ENCODE results near the gene HTT.
A peak's percentile ranks its signal among the peaks of the same experiment; 100 is the strongest.
"Not testable (repeated sequence)": the region's sequence is repeated elsewhere in the genome, so short reads cannot be mapped to it uniquely, and the experiment has no call there.

Gene HTT

DNA sequence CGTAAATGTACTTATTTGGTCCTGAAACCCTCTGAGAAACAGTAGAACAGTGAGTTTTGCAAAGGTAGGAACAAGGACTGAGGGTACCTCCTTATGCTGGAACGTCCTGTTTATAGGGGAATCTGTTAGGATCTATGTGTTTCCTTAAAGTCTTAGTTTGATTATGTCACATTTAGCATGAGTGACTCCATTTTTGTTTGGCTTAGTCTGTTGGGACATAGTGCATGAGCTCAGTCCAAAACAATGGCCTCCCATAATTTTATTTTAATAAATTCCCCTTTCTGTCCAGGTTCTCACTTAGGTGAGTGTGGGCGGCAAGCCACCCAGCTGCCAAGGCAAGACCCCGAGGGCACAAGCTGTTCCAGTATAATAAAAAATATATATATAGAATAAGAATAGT, 27.9 kb upstream of the HTT start:
- DNase-seq, result no peak

DNA sequence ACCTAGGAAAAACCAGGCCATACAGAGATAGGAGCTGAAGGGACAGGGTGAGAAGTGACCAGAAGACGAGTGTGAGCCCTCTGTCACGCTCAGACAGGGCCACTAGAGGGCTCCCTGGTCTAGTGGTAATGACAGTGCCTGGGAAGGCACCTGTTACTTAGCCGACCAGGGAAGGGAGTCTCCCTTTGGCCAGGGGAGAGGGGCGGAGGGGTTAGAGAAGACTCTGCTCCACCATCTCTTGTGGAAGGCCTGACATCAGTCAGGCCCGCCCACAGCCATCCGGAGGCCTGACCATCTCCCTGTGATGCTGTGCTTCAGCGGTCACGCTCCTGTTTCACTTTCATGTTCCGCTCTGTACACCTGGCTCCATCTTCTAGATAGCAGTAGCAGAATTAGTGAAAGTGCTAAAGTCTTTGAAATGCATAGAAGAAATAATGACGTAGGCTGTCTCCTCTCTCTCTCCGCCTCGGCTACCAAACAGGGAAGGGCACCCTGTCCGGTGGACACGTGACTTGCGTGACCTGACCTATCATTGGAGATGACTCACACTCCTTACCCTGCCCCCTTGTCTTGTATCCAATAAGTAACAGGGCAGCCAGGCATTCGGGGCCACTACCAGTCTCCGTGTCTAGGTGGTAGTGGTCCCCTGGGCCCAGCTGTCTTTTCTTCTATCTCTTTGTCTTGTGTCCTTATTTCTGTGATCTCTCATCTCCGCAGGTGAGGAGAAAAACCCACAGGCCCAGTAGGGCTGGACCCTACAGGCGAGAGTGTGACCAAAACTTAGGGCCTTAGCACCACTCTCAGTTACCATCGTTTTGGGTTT, 26.8 kb upstream of the HTT start:
- DNase-seq, result peak; percentile 23

DNA sequence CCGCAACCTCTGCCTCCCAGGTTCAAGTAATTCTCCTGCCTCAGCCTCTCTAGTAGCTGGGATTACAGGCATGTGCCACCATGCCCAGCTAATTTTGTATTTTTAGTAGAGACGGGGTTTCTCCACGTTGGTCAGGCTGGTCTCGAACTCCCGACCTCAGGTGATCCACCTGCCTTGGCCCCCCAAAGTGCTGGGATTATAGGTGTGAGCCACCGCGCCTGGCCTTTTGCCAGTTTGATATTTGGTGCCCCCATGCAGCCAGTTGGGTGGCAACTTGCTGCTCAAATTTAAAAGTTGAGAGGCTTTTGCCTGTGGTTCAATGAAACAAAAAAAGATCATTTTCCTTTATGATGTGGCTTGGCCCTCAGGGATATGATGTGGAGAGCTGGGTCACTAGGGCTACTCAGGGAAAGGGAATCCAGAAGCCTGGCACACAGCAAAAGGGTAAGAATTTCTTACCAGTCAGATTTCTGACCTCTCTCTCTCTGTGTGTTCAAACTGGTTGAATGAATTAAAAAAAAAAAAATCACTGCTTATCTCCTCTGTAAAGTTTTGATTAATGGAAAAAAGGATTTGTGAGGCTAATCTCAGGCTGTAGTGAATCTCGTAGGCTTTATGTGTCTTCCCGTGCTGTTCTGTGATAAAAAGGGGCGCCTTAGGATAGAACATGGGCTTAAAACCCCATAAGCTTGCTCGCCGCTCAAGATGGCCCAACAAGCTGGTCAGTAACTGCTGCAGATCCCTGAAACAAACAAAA, 23.2 kb upstream of the HTT start:
- not testable (repeated sequence) for DNase-seq

DNA sequence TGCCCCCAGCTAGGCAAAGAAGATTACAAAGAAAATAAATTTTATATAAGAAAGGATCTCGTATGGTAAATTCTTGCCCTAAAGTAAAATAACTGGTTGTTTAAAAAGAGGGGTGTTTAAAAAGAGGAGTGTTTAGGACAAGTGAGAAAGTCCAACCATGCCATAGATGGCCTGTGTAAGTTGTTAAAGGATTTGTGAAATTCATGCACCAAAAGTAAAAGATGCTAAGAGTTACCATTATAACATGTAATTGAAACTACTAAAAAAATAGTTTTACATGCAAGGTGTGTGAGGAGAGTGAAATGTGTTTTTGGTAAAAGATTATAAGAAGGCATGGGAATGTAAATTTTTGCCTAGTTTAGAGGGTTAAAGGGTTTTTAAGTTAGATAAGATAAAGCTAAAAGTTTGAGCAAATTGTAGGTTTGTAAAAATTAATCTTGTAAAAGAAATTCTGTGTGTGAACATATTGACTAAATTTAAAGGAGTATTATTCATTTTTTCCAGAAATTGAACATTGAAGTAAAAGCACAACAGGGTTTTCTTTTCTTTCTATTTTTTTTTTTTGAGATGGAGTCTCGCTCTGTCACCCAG, 20.2 kb upstream of the HTT start:
- DNase-seq, result no peak

DNA sequence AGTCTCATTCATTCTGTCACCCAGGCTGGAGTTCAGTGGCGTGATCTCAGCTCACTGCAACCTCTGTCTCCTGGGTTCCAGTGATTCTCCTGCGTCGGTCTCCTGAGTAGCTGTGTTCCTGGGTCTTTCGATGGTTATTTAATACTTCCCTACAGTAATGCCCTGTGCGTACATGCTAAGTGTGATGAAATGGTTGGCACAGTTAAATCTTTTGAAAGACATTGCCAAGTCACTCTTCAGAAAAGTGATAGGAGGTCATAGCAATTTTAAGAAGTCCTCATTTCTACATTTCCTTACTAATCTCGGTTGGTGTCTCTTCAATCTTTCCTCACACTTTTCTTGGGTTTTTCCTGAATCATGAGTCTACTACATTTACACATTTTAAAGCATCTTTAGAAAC, 14.5 kb upstream of the HTT start:
- DNase-seq, result no peak

DNA sequence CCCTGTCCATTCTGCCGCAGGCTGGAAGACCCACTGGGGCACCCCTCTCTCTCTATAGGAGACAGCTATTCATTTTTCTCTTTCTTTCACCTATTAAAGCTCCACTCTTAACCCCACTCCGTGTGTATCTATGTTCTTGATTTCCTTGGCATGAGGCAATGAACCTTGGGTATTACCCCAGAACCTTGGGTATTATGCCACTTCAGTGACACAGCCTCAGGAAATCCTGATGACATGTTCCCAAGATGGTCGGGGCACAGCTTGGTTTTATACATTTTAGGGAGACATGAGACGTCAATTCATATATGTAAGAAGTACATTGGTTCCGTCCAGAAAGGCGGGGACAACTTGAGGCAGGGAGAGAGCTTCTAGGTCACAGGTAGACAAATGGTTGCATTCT, 13.5 kb upstream of the HTT start:
- no peak for DNase-seq

DNA sequence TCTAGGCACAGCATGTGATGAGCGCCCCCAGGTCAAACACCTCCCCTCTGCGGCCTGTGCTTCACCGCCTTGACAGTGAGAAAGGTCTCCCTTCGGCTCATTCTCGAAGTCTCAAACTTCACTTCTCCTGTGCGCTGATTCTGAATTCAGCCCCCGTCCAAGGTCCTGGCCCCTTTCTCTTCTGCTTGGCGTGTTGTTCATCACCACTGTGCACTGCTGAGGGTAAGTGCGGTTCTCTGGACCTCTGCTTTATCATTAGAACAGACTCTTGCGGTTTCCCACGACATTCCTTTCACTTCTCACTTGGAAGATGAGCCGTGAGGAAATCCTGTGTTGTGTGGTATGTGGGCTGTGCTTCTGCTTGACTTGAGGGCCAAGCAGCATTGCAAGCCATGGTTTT, 12.0 kb upstream of the HTT start:
- DNase-seq, result no peak

DNA sequence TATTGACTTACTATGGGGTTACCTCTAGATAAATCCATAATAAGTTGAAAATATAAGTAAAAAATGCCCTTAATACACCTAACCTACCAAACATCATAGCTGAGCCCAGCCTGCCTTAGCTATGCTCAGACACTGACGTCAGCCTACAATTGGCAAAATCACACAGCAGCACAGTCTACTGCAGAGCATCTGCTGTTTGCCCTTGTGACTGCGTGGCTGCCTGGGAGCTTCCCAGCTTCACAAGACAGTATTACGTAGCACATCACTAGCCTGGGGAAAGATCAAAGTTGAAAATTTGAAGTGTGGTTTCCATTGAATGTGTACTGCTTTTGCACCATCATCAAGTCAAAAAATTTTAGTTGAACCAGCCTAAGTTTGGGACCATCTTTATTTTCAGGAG, 8.9 kb upstream of the HTT start:
- DNase-seq, result no peak

DNA sequence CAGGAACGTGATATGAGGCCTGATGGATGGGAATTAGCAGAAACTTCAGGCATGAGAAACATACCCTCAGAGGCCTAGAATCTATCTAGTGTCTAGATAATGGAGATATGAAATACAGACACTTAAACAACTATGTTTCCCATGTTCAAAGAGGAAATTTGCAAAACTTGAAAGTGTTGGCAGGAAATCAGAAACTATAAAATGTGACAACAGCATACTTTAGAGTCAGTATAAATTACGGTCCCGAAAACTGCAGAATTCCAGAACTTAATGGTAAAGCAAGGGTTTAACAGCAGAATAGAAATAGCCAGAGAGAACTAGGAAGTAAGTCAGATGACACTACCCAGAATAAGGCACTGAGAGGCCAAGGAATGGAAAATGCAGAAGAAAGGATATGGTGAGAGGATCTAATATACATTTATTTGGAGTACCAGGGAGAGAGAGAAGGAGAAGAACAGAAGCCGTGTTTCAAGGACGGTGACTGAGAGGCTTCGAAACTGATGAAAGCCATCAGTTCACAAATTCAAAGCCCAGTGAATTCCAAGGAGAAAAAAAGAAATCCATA, 7.6 kb upstream of the HTT start:
- DNase-seq, result no peak

DNA sequence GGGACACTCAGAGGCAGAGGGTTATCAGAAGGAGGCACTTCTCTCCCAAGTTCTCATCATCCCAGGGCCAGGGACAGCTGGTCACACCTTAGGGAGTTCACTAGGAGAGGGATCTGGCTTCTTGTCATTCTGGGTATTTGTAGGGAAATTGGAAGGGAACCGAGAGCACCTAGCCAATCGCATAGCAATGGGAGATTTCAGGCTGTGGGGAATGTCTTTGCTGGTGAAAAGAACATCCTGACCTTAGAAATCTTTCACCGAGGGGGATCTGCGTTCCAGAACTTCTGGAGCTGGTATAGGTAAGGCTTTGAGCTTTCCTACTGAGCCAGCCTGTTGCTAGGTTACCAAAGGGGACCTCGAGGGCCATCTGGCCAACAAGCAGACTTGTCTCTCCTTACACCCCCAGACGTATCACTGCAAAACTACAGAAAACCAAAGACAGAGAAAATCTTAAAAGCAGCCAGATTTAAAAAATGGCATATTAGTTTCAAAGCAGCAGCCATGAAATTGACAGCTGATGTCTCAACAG, 6.9 kb upstream of the HTT start:
- no peak for DNase-seq

DNA sequence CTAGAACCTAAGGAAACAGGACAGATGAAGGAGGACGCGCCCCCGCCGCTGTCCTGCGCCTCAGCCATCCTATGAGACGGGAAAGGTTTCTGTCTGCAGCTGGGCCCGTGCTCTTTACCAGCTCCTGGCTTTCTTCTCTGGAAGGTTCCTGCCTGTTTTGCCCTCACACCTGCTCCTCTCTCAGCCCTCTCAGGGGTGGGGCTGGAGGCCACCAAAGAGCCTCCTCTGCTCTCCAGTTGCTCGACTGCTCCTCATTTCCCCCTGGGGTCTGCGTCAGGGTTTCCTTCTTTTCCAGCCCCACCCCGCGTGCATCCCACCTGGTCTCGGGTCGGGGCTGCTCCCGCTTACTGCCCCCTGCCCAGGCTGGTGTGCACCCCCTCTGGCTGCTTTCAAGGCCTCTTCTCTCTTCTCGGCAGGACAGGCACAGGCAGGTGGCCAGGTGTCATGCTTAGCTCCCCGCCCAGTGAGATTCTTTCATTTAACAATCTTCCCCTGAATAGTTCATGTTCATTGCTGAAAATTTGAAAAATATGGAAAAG, 4.8 kb upstream of the HTT start:
- DNase-seq, result no peak

DNA sequence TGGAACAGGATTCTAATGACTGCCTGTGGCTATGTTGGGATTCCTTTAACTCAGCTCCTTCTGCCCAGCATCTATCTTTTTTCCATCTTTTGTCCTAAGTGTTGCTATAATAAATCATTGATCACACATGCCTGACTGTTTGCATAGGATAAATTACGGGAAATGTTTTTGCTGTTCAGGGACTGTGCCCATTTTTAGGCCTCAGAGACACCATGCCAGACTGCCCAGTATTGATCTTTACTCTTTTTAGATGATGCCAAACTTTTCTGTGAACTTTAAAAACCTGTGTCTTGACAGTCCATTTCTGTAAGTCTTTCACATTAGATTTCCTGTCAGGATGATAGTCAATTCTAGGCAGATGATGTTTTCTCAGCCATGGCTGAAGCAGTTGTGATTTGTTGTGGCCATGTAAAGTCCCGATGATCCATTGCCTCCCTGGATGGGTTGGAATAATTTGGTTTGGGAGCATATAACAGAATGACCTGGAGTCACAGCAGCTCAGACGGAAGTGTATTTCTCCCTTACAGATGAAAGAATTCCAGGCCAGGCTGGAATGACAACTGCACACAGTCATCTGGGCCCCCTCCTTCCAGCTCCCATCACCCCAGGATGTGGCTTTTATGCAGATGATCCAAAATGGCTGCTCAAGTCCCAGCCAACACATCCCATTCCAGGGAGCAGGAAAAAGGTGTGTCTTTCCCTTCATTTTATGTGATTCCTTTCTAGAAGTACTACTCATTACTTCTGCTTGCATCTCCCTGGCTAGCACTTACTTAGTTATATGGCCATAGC, 3.6 kb upstream of the HTT start:
- no peak for DNase-seq

DNA sequence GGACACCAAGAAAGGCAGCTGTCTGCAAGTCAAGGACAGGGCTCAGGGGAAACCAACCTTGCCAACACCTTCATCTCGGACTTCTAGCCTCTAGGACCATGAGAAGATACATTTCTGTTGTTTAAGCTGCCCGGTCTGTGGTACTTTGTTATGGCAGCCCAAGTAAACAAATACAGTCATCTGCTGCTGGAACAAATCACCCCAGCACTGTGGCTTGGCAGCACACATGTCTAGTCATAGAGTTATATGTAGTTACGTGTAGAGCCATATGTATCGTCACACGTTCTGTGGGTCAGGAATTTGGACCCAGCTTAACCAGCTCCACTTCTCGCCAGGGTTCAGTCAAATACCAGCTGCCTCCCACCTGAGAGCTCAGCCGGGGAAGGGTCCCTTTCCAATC, 2.7 kb upstream of the HTT start:
- DNase-seq, result no peak

DNA sequence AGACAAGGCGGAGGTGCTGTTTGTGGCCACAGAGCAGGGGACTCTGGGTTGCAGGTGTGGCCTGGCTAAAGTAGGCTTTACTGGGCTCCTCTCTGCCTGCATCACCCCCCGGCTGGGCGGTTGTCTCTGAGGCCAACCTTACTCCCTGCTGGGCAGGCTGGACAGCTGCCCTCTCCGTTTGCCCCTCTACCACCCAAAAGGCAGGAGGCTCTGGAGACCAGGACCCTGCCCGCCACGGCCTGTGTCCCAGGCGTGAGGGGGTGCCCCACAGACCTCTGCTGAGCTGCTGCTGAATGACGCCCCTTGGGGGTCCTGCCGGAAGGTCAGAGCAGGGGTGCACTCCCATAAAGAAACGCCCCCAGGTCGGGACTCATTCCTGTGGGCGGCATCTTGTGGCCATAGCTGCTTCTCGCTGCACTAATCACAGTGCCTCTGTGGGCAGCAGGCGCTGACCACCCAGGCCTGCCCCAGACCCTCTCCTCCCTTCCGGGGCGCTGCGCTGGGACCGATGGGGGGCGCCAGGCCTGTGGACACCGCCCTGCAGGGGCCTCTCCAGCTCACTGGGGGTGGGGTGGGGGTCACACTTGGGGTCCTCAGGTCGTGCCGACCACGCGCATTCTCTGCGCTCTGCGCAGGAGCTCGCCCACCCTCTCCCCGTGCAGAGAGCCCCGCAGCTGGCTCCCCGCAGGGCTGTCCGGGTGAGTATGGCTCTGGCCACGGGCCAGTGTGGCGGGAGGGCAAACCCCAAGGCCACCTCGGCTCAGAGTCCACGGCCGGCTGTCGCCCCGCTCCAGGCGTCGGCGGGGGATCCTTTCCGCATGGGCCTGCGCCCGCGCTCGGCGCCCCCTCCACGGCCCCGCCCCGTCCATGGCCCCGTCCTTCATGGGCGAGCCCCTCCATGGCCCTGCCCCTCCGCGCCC, 1.1 kb upstream of the HTT start:
- DNase-seq, result no peak

DNA sequence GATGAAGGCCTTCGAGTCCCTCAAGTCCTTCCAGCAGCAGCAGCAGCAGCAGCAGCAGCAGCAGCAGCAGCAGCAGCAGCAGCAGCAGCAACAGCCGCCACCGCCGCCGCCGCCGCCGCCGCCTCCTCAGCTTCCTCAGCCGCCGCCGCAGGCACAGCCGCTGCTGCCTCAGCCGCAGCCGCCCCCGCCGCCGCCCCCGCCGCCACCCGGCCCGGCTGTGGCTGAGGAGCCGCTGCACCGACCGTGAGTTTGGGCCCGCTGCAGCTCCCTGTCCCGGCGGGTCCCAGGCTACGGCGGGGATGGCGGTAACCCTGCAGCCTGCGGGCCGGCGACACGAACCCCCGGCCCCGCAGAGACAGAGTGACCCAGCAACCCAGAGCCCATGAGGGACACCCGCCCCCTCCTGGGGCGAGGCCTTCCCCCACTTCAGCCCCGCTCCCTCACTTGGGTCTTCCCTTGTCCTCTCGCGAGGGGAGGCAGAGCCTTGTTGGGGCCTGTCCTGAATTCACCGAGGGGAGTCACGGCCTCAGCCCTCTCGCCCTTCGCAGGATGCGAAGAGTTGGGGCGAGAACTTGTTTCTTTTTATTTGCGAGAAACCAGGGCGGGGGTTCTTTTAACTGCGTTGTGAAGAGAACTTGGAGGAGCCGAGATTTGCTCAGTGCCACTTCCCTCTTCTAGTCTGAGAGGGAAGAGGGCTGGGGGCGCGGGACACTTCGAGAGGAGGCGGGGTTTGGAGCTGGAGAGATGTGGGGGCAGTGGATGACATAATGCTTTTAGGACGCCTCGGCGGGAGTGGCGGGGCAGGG, 568 bp downstream of the HTT start:
- peak; percentile 30 for DNase-seq

DNA sequence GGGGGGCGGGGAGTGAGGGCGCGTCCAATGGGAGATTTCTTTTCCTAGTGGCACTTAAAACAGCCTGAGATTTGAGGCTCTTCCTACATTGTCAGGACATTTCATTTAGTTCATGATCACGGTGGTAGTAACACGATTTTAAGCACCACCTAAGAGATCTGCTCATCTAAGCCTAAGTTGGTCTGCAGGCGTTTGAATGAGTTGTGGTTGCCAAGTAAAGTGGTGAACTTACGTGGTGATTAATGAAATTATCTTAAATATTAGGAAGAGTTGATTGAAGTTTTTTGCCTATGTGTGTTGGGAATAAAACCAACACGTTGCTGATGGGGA, 1.1 kb downstream of the HTT start:
- DNase-seq, result no peak

DNA sequence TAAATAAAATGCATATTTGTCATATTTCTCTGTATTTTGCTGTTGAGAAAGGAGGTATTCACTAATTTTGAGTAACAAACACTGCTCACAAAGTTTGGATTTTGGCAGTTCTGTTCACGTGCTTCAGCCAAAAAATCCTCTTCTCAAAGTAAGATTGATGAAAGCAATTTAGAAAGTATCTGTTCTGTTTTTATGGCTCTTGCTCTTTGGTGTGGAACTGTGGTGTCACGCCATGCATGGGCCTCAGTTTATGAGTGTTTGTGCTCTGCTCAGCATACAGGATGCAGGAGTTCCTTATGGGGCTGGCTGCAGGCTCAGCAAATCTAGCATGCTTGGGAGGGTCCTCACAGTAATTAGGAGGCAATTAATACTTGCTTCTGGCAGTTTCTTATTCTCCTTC, 3.3 kb downstream of the HTT start:
- no peak for DNase-seq

DNA sequence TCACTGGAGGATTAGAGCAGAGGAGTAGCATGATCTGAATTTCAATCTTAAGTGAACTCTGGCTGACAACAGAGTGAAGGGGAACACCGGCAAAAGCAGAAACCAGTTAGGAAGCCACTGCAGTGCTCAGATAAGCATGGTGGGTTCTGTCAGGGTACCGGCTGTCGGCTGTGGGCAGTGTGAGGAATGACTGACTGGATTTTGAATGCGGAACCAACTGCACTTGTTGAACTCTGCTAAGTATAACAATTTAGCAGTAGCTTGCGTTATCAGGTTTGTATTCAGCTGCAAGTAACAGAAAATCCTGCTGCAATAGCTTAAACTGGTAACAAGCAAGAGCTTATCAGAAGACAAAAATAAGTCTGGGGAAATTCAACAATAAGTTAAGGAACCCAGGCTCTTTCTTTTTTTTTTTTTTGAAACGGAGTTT, 5.2 kb downstream of the HTT start:
- DNase-seq, result no peak

DNA sequence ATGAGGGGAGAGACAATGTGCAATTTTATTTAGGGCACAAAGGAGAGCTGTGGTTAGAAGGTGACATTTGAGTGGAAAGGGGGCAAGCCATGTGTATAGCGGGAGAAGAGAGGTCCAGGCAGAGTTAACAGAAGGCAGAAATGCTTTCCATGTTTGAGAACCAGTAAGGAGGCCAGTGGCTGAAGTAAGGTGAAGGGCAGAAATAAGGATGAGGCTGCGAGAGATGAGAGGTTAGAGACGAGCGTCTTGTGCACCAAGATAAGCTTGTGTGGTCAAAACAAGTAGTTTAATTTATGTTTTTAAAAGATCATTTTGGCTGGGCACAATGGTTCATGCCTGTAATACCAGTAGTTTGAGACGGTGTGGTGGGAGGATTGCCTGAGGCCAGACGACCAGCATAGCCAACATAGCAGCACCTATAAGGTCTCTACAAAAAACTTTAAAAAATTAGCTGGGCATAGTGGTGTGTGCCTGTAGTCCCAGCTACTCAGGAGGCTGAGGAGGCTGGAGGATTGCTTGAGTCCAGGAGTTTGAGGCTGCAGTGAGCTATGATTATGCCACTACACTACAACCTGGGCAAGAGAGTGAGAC, 8.5 kb downstream of the HTT start:
- DNase-seq, result no peak

DNA sequence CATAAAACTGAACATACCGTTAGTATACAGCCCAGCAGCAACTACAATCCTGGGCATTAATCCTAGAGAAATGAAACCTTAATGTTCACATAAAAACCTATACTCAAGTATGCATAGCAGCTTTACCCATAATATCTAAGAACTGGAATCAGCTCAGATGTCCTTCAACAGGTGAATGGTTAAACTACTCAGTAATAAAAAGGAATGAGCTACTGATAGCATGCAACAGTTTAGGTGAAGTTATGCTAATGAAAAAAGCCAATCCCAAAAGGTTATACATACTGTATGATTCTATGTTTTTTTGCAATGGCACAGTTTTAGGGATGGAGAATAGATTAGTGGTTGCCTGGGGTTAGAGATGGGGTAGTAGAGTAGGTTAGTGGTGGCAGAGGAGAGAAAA, 9.3 kb downstream of the HTT start:
- DNase-seq, result no peak

Data from NCI-H1436 (cell line).